Uterus (tissue), 2 donors: ENCODE data around the gene CRIP1.

Source experiments
- POLR2A ChIP-seq, 2 donors: fragments of 450-650 bp; IDR thresholded peaks; one replicate each; pipeline ENCODE4 v1.6.1; 2016; ENCODE audit warnings: antibody characterized with exemption in 2 of 2, mild to moderate bottlenecking in 1 of 2, moderate library complexity in 1 of 2
- TF ChIP-seq, protein P1 (sequence below), 4 experiments: fragments of 200-600 bp in 2 of 4; fragments of 450-650 bp in 2 of 4; sonication (generic) in 2 of 4; IDR thresholded peaks; one replicate each; pipeline ENCODE4 v1.5.1; 2016 to 2019; ENCODE audit warnings: antibody characterized with exemption in 4 of 4, mild to moderate bottlenecking in 2 of 4, moderate library complexity in 1 of 4

DNA sequence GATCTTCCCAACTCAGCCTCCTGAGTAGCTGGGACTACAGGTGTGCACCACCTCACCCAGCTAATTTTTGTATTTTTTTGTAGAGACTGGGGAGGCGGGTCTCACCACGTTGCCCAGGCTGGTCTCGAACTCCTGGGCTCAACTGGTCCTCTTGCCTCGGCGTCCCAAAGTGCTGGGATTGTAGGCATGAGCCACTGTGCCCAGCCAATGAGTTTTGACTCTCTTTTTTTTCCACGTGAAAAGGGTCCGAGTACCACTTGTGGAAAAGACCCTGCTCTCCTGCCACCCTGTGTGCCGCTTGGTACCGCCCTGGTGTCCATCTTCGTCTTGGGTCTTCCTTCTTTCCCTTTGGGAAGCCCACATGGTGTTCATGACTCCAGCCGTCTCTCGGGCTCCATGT, 21.9 kb downstream of the CRIP1 start:
- TF ChIP-seq POLR2A (IDR thresholded peaks at IDR 0.05) = no peak
- TF ChIP-seq, protein P1, sequence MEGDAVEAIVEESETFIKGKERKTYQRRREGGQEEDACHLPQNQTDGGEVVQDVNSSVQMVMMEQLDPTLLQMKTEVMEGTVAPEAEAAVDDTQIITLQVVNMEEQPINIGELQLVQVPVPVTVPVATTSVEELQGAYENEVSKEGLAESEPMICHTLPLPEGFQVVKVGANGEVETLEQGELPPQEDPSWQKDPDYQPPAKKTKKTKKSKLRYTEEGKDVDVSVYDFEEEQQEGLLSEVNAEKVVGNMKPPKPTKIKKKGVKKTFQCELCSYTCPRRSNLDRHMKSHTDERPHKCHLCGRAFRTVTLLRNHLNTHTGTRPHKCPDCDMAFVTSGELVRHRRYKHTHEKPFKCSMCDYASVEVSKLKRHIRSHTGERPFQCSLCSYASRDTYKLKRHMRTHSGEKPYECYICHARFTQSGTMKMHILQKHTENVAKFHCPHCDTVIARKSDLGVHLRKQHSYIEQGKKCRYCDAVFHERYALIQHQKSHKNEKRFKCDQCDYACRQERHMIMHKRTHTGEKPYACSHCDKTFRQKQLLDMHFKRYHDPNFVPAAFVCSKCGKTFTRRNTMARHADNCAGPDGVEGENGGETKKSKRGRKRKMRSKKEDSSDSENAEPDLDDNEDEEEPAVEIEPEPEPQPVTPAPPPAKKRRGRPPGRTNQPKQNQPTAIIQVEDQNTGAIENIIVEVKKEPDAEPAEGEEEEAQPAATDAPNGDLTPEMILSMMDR (IDR thresholded peaks at IDR 0.05) = no peak
